HG03025 (cell line): ENCODE results near the gene N4BP2L2.

ENCODE experiments used
- ATAC-seq: cut with Tn5 transposase; IDR thresholded peaks from one replicate; pipeline ENCODE4 v1.9.1; 2021; ENCODE audit warnings: mild to moderate bottlenecking, moderate library complexity; ENCODE audit not compliant: unreplicated experiment, low FRiP score

Gene N4BP2L2

GRCh38 chr13:32384702-32385101 is 153.9 kb downstream of the N4BP2L2 start:
- no peak for ATAC-seq

GRCh38 chr13:32383836-32384618 is 154.6 kb downstream of the N4BP2L2 start:
- ATAC-seq, result no peak
